Fibroblast of lung (primary cell): ENCODE data around the gene EPS15. TPM values are rescaled to one million over a fixed set of nuclear protein-coding genes. Genes with fewer than 3 reads are reported as not detected.
A peak's percentile ranks its signal among the peaks of the same experiment; 100 is the strongest.

Experiments used
- DNase-seq, 2 donors: peaks; one replicate each; pipeline versions ENCODE4 v3.0.0 to v3.0.0-alpha.2; 2010; ENCODE audit warnings: low read depth in 2 of 2
- H2AFZ ChIP-seq: 2 replicates; pipeline ENCODE4 v1.5.1; 2012; ENCODE audit warnings: low read length, control low read depth, inconsistent platforms
- H3K27ac ChIP-seq: 2 replicates; pipeline ENCODE4 v1.5.1; 2011; ENCODE audit warnings: low read length, control low read depth; ENCODE audit not compliant: insufficient read depth
- H3K27me3 ChIP-seq: 2 replicates; pipeline ENCODE4 v1.5.1; 2011; ENCODE audit warnings: mild to moderate bottlenecking, low read length; ENCODE audit not compliant: control insufficient read depth, insufficient read depth
- H3K36me3 ChIP-seq: 2 replicates; pipeline ENCODE4 v1.5.1; 2011; ENCODE audit warnings: low read length; ENCODE audit not compliant: control insufficient read depth, insufficient read depth
- H3K4me1 ChIP-seq: 2 replicates; pipeline ENCODE4 v1.5.1; 2011; ENCODE audit warnings: low read length; ENCODE audit not compliant: control insufficient read depth, insufficient read depth; ENCODE audit errors: extremely low read depth
- H3K4me2 ChIP-seq: 2 replicates; pipeline ENCODE4 v1.5.1; 2011; ENCODE audit warnings: low read length, control low read depth; ENCODE audit not compliant: insufficient read depth; ENCODE audit errors: extremely low read depth
- H3K4me3 ChIP-seq, 4 experiments: fragments of 200-600 bp in 1 of 4; sonication (generic) in 1 of 4; replicated peaks in 1 of 4; 2 replicates each; pipeline ENCODE4 v1.5.1; 2011 to 2016; ENCODE audit warnings: low read length in 4 of 4, low read depth in 3 of 4, mild to moderate bottlenecking in 3 of 4, control low read depth in 2 of 4, inconsistent platforms in 1 of 4, mixed read lengths in 1 of 4; ENCODE audit not compliant: insufficient read depth in 1 of 4; ENCODE audit errors: control extremely low read depth in 1 of 4
- H3K79me2 ChIP-seq: 2 replicates; pipeline ENCODE4 v1.5.1; 2012; ENCODE audit warnings: mild to moderate bottlenecking, low read length, inconsistent platforms; ENCODE audit not compliant: control insufficient read depth, insufficient read depth
- H3K9ac ChIP-seq: 2 replicates; pipeline ENCODE4 v1.5.1; 2011; ENCODE audit warnings: mild to moderate bottlenecking, low read length, control low read depth; ENCODE audit not compliant: insufficient read depth
- H3K9me3 ChIP-seq: 2 replicates; pipeline ENCODE4 v1.5.1; 2012; ENCODE audit warnings: low read depth, low read length; ENCODE audit not compliant: control insufficient read depth, insufficient read depth
- H4K20me1 ChIP-seq: 2 replicates; pipeline ENCODE4 v1.5.1; 2011; ENCODE audit warnings: low read length; ENCODE audit not compliant: control insufficient read depth, insufficient read depth; ENCODE audit errors: extremely low read depth
- CTCF ChIP-seq, 2 donors: IDR thresholded peaks in 1 of 2; conservative IDR thresholded peaks in 1 of 2; 1 replicate in 1 of 2; 2 replicates in 1 of 2; pipeline ENCODE4 v1.5.1; 2011 to 2012; ENCODE audit warnings: low read length in 2 of 2, control low read depth in 1 of 2, inconsistent platforms in 1 of 2, low read depth in 1 of 2, mild to moderate bottlenecking in 1 of 2
- EZH2 ChIP-seq: IDR thresholded peaks from 2 replicates; pipeline ENCODE4 v1.5.1; 2012; ENCODE audit warnings: low read length, control low read depth, mild to moderate bottlenecking; ENCODE audit errors: missing control alignments
- polyA plus RNA-seq, 2 donors: library from polyadenylated mRNA; depleted of rRNA in 1 of 2; stranded (reverse) in 1 of 2; unstranded in 1 of 2; fragments of >200 nt; gene quantifications; 2 replicates each; pipeline ENCODE4 v1.2.1, GENCODE V29; 2011 to 2012; ENCODE audit warnings: missing spikeins in 1 of 2
- total RNA-seq: library from RNA; depleted of rRNA; stranded (reverse); fragments of >200 nt; gene quantifications from 2 replicates; pipeline ENCODE4 v1.2.1, GENCODE V29; 2014

The EPS15 gene
- total and polyA plus RNA-seq, 2 donors (not counting 1 experiment from before 2014, with no cell fraction given) = 67.7 to 75.5 TPM

- peak overlapping the region; percentile 76 for H3K4me2 ChIP-seq
- peak overlapping the region in 2 of 4 experiments; percentile 4 to 18 for H3K4me3 ChIP-seq
- no peak for TF ChIP-seq CTCF (conservative IDR thresholded peaks at IDR 0.05 in 1 of 2, IDR thresholded peaks at IDR 0.05 in 1 of 2; ENCODE audit: low read depth in 1 of 2, low read length in 2 of 2)
- no peak for TF ChIP-seq EZH2
- no peaks in the 10 kb centered on the region for H3K9me3 ChIP-seq
- DNase-seq = no peak
- H3K27me3 ChIP-seq = no peaks in the 10 kb centered on the region
- peak overlapping the region; percentile 11 for H3K27ac ChIP-seq
- no peaks in the 10 kb centered on the region for H3K36me3 ChIP-seq
- no peak overlapping the region for H2AFZ ChIP-seq
- peaks cover 4% of the 10 kb centered on the region for H3K4me1 ChIP-seq
- peaks cover 69% of the 10 kb centered on the region for H3K79me2 ChIP-seq
- H4K20me1 ChIP-seq = no peaks in the 10 kb centered on the region
- no peak overlapping the region for H3K9ac ChIP-seq
Observed at GRCh38 chr1:51515312-51515960, 3.6 kb downstream of the EPS15 start.

- peaks cover 4% of the 10 kb centered on the region for H3K4me1 ChIP-seq
- TF ChIP-seq CTCF (conservative IDR thresholded peaks at IDR 0.05 in 1 of 2, IDR thresholded peaks at IDR 0.05 in 1 of 2; ENCODE audit: low read depth in 1 of 2, low read length in 2 of 2) (no peak), EZH2 (no peak)
- no peaks in the 10 kb centered on the region for H3K27me3 ChIP-seq
- no peaks in the 10 kb centered on the region for H4K20me1 ChIP-seq
- peak overlapping the region in 2 of 4 experiments; percentile 4 to 18 for H3K4me3 ChIP-seq
- H3K27ac ChIP-seq = no peak overlapping the region
- no peak overlapping the region for H3K9ac ChIP-seq
- peak overlapping the region; percentile 76 for H3K4me2 ChIP-seq
- no peaks in the 10 kb centered on the region for H3K9me3 ChIP-seq
- peaks cover 76% of the 10 kb centered on the region for H3K79me2 ChIP-seq
- no peak for DNase-seq
- H2AFZ ChIP-seq = no peak overlapping the region
- H3K36me3 ChIP-seq = no peaks in the 10 kb centered on the region
Observed at GRCh38 chr1:51514733-51515132, 4.3 kb downstream of the EPS15 start.

GRCh38 chr1:51512606-51513005 is 6.5 kb downstream of the EPS15 start:
- H3K79me2 ChIP-seq = peaks cover 70% of the 10 kb centered on the region
- peaks cover 4% of the 10 kb centered on the region for H3K4me1 ChIP-seq
- H3K9me3 ChIP-seq = no peaks in the 10 kb centered on the region
- H3K36me3 ChIP-seq = no peaks in the 10 kb centered on the region
- no peak for TF ChIP-seq EZH2
- TF ChIP-seq CTCF (conservative IDR thresholded peaks at IDR 0.05 in 1 of 2, IDR thresholded peaks at IDR 0.05 in 1 of 2; ENCODE audit: low read depth in 1 of 2, low read length in 2 of 2) = no peak
- no peak overlapping the region for H2AFZ ChIP-seq
- no peak for DNase-seq
- H3K27me3 ChIP-seq = no peaks in the 10 kb centered on the region
- no peak overlapping the region for H3K9ac ChIP-seq
- H3K4me3 ChIP-seq = no peak overlapping the region
- H4K20me1 ChIP-seq = no peaks in the 10 kb centered on the region
- H3K27ac ChIP-seq = no peak overlapping the region
- H3K4me2 ChIP-seq = no peak overlapping the region
